Neural progenitor cell (in vitro differentiated cells): ENCODE results near the gene ZSCAN29.

Source experiments
- EZH2 ChIP-seq: fragments of 200-600 bp; sonication (generic); IDR thresholded peaks from 2 replicates; pipeline ENCODE4 v1.6.1; 2017; ENCODE audit warnings: antibody characterized with exemption, mild to moderate bottlenecking, moderate library complexity
- EZH2phosphoT487 ChIP-seq: fragments of 200-600 bp; sonication (generic); IDR thresholded peaks from 2 replicates; pipeline ENCODE4 v1.6.1; 2017; ENCODE audit warnings: antibody characterized with exemption
- TF ChIP-seq, protein P1 (sequence below): fragments of 200-600 bp; sonication (generic); IDR thresholded peaks from 2 replicates; pipeline ENCODE4 v1.5.1; 2017; ENCODE audit warnings: antibody characterized with exemption, mild to moderate bottlenecking

DNA sequence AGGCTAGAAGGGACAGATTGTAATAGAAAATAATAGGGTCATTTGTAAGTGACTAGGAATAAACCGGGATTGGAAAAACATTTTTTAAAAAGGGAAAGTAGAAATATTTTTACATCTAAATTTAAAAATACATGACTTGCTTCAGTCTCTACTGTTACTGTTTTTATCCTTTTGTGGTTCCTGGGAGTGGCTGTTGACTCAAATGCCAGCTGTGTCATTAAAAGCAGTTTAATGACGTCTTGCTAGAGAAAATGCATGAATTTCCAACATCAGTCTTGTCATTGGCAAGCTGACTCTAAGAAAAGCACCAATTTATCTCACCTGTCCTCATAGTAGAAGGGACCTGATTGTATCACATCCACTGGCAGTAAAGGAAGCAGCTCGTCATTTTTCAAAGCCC is 23.7 kb downstream of the ZSCAN29 start:
- TF ChIP-seq EZH2phosphoT487, result no peak
- TF ChIP-seq, protein P1, sequence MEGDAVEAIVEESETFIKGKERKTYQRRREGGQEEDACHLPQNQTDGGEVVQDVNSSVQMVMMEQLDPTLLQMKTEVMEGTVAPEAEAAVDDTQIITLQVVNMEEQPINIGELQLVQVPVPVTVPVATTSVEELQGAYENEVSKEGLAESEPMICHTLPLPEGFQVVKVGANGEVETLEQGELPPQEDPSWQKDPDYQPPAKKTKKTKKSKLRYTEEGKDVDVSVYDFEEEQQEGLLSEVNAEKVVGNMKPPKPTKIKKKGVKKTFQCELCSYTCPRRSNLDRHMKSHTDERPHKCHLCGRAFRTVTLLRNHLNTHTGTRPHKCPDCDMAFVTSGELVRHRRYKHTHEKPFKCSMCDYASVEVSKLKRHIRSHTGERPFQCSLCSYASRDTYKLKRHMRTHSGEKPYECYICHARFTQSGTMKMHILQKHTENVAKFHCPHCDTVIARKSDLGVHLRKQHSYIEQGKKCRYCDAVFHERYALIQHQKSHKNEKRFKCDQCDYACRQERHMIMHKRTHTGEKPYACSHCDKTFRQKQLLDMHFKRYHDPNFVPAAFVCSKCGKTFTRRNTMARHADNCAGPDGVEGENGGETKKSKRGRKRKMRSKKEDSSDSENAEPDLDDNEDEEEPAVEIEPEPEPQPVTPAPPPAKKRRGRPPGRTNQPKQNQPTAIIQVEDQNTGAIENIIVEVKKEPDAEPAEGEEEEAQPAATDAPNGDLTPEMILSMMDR, result no peak
- no peak for TF ChIP-seq EZH2
